Neural progenitor cell (in vitro differentiated cells): ENCODE data around the gene NATD1. TPM values are rescaled to one million over a fixed set of nuclear protein-coding genes. Genes with fewer than 3 reads are reported as not detected.

Experiments used
- DNase-seq: peaks from one replicate; pipeline ENCODE4 v3.0.0-alpha.2; 2016; ENCODE audit warnings: low spot score
- H2AFZ ChIP-seq: fragments of 200-600 bp; sonication (generic); replicated peaks from 2 replicates; pipeline ENCODE4 v1.6.1; 2016; ENCODE audit warnings: antibody characterized with exemption
- H3F3A ChIP-seq: fragments of 200-600 bp; sonication (generic); 2 replicates; pipeline ENCODE4 v1.6.1; 2016; ENCODE audit warnings: antibody characterized with exemption, low read depth
- H3K27ac ChIP-seq: fragments of 200-600 bp; sonication (generic); 2 replicates; pipeline ENCODE4 v1.5.1; 2016; ENCODE audit warnings: mild to moderate bottlenecking
- H3K27me3 ChIP-seq: fragments of 200-600 bp; sonication (generic); 2 replicates; pipeline ENCODE4 v1.6.1; 2016; ENCODE audit warnings: mild to moderate bottlenecking, moderate library complexity
- H3K36me3 ChIP-seq: fragments of 200-600 bp; sonication (generic); 2 replicates; pipeline ENCODE4 v1.5.1; 2016
- H3K4me1 ChIP-seq: fragments of 200-600 bp; sonication (generic); 2 replicates; pipeline ENCODE4 v1.6.1; 2016; ENCODE audit warnings: mixed run types
- H3K4me2 ChIP-seq: fragments of 200-600 bp; sonication (generic); 2 replicates; pipeline ENCODE4 v1.6.1; 2016
- H3K4me3 ChIP-seq: fragments of 200-600 bp; sonication (generic); 2 replicates; pipeline ENCODE4 v1.5.1; 2016
- H3K79me2 ChIP-seq: fragments of 200-600 bp; sonication (generic); 2 replicates; pipeline ENCODE4 v1.6.1; 2016; ENCODE audit warnings: low read depth
- H3K9ac ChIP-seq: fragments of 200-600 bp; sonication (generic); 2 replicates; pipeline ENCODE4 v1.6.1; 2016
- H3K9me3 ChIP-seq: fragments of 200-600 bp; sonication (generic); 2 replicates; pipeline ENCODE4 v1.5.1; 2016; ENCODE audit warnings: low read depth
- H4K20me1 ChIP-seq: fragments of 200-600 bp; sonication (generic); 2 replicates; pipeline ENCODE4 v1.6.1; 2016; ENCODE audit warnings: low read depth
- H3K27ac Mint-ChIP-seq: 3 replicates; pipeline ENCODE4 v1.8.0; 2021; ENCODE audit warnings: mixed read lengths
- H3K27me3 Mint-ChIP-seq: 2 replicates; pipeline ENCODE4 v1.8.0; 2022; ENCODE audit warnings: low read depth, mild to moderate bottlenecking, inconsistent platforms, moderate library complexity, mixed read lengths; ENCODE audit not compliant: insufficient read depth
- H3K36me3 Mint-ChIP-seq: 3 replicates; pipeline ENCODE4 v1.8.0; 2021; ENCODE audit warnings: mixed read lengths
- H3K4me1 Mint-ChIP-seq: 3 replicates; pipeline ENCODE4 v1.8.0; 2021; ENCODE audit warnings: mixed read lengths
- H3K4me3 Mint-ChIP-seq: 3 replicates; pipeline ENCODE4 v1.8.0; 2021; ENCODE audit warnings: mild to moderate bottlenecking, moderate library complexity, mixed read lengths
- H3K9me3 Mint-ChIP-seq: 3 replicates; pipeline ENCODE4 v1.8.0; 2020; ENCODE audit warnings: mixed read lengths
- CTCF ChIP-seq: fragments of 200-600 bp; sonication (generic); IDR thresholded peaks from 2 replicates; pipeline ENCODE4 v1.5.1; 2017; ENCODE audit warnings: antibody characterized with exemption, mild to moderate bottlenecking
- EZH2 ChIP-seq: fragments of 200-600 bp; sonication (generic); IDR thresholded peaks from 2 replicates; pipeline ENCODE4 v1.6.1; 2017; ENCODE audit warnings: antibody characterized with exemption, mild to moderate bottlenecking, moderate library complexity
- EZH2phosphoT487 ChIP-seq: fragments of 200-600 bp; sonication (generic); IDR thresholded peaks from 2 replicates; pipeline ENCODE4 v1.6.1; 2017; ENCODE audit warnings: antibody characterized with exemption
- total RNA-seq: library from RNA; depleted of rRNA; stranded (reverse); fragments of >200 nt; gene quantifications from 2 replicates; pipeline ENCODE4 v1.2.3, GENCODE V29; 2015; ENCODE audit warnings: low replicate concordance

Gene NATD1
- total RNA-seq, 1 donor from 2014 or later = 4.3 TPM

GRCh38 chr17:21279582-21279981 is 26.4 kb upstream of the NATD1 start:
- no peaks in the 10 kb centered on the region for H3K36me3 ChIP-seq
- H3K4me2 ChIP-seq = no peak overlapping the region
- DNase-seq = no peak
- peaks cover 81% of the 10 kb centered on the region for H3K27me3 ChIP-seq
- Mint-ChIP-seq H3K9me3 (peaks cover 3% of the 10 kb centered on the region), H3K36me3 (no peaks in the 10 kb centered on the region), H3K4me1 (peaks cover 12% of the 10 kb centered on the region), H3K27ac (peak overlapping the region; percentile 29), H3K4me3 (peak overlapping the region; percentile 22), H3K27me3 (peaks cover 23% of the 10 kb centered on the region)
- no peak for TF ChIP-seq CTCF
- TF ChIP-seq EZH2 = no peak
- no peak for TF ChIP-seq EZH2phosphoT487
- no peak overlapping the region for H3K9ac ChIP-seq
- no peaks in the 10 kb centered on the region for H3K9me3 ChIP-seq
- H3K27ac ChIP-seq = no peak overlapping the region
- H3K4me3 ChIP-seq = no peak overlapping the region
- no peak overlapping the region for H2AFZ ChIP-seq
- no peaks in the 10 kb centered on the region for H3K4me1 ChIP-seq
- no peaks in the 10 kb centered on the region for H4K20me1 ChIP-seq
- H3F3A ChIP-seq = no peaks in the 10 kb centered on the region
- H3K79me2 ChIP-seq = no peaks in the 10 kb centered on the region

GRCh38 chr17:21279198-21279535 is 26.0 kb upstream of the NATD1 start:
- Histone ChIP-seq H3K27me3 (peaks cover 85% of the 10 kb centered on the region), H3K9ac (no peak overlapping the region), H3F3A (no peaks in the 10 kb centered on the region), H3K36me3 (no peaks in the 10 kb centered on the region), H3K9me3 (no peaks in the 10 kb centered on the region), H3K4me1 (no peaks in the 10 kb centered on the region), H4K20me1 (no peaks in the 10 kb centered on the region), H3K79me2 (no peaks in the 10 kb centered on the region), H3K27ac (no peak overlapping the region), H3K4me3 (no peak overlapping the region), H2AFZ (no peak overlapping the region), H3K4me2 (no peak overlapping the region)
- TF ChIP-seq EZH2phosphoT487 (no peak), EZH2 (no peak), CTCF (no peak)
- H3K9me3 Mint-ChIP-seq = peaks cover 3% of the 10 kb centered on the region
- DNase-seq = no peak
- no peak overlapping the region for H3K27ac Mint-ChIP-seq
- no peak overlapping the region for H3K4me3 Mint-ChIP-seq
- peaks cover 12% of the 10 kb centered on the region for H3K4me1 Mint-ChIP-seq
- H3K27me3 Mint-ChIP-seq = peaks cover 23% of the 10 kb centered on the region
- H3K36me3 Mint-ChIP-seq = no peaks in the 10 kb centered on the region

GRCh38 chr17:21278450-21279197 is 25.4 kb upstream of the NATD1 start:
- no peaks in the 10 kb centered on the region for H3F3A ChIP-seq
- H3K36me3 ChIP-seq = no peaks in the 10 kb centered on the region
- H3K9me3 Mint-ChIP-seq = peaks cover 3% of the 10 kb centered on the region
- H3K9me3 ChIP-seq = no peaks in the 10 kb centered on the region
- H3K9ac ChIP-seq = no peak overlapping the region
- no peak for TF ChIP-seq EZH2
- no peak for TF ChIP-seq CTCF
- no peak for TF ChIP-seq EZH2phosphoT487
- H2AFZ ChIP-seq = no peak overlapping the region
- peaks cover 23% of the 10 kb centered on the region for H3K27me3 Mint-ChIP-seq
- H3K79me2 ChIP-seq = no peaks in the 10 kb centered on the region
- H3K4me3 Mint-ChIP-seq = no peak overlapping the region
- no peaks in the 10 kb centered on the region for H4K20me1 ChIP-seq
- no peak overlapping the region for H3K4me3 ChIP-seq
- no peak for DNase-seq
- no peak overlapping the region for H3K27ac ChIP-seq
- H3K27ac Mint-ChIP-seq = no peak overlapping the region
- H3K27me3 ChIP-seq = peaks cover 79% of the 10 kb centered on the region
- no peaks in the 10 kb centered on the region for H3K36me3 Mint-ChIP-seq
- H3K4me1 ChIP-seq = no peaks in the 10 kb centered on the region
- H3K4me2 ChIP-seq = no peak overlapping the region
- peaks cover 12% of the 10 kb centered on the region for H3K4me1 Mint-ChIP-seq
